Spleen (tissue), 7 donors: Measurements from ENCODE around the gene MAN2B1.
"Not testable (repeated sequence)": the region's sequence is repeated elsewhere in the genome, so short reads cannot be mapped to it uniquely, and the experiment has no call there.

ENCODE experiments used
- CTCF ChIP-seq, 11 experiments: fragments of 200-600 bp in 7 of 11; fragments of 450-650 bp in 4 of 11; sonication (generic) in 4 of 11; IDR thresholded peaks in 8 of 11; conservative IDR thresholded peaks in 3 of 11; 1 replicate in 7 of 11; 2 replicates in 4 of 11; pipeline versions ENCODE4 v1.4.0 to v1.8.0; 2016 to 2021; ENCODE audit warnings: antibody characterized with exemption in 11 of 11, inconsistent platforms in 4 of 11, mild to moderate bottlenecking in 1 of 11
- POLR2A ChIP-seq, 3 donors: fragments of 450-650 bp; IDR thresholded peaks; one replicate each; pipeline ENCODE4 v1.5.1; 2017; ENCODE audit warnings: antibody characterized with exemption in 3 of 3, mild to moderate bottlenecking in 1 of 3
- donor health status: DM: no; HTN: no; CAD: no; lungs with moderate emphysema.
- donor health status: DM: no; HTN: no; CAD: no.
- donor health status: DM: no; HTN: no; CAD: no.

DNA sequence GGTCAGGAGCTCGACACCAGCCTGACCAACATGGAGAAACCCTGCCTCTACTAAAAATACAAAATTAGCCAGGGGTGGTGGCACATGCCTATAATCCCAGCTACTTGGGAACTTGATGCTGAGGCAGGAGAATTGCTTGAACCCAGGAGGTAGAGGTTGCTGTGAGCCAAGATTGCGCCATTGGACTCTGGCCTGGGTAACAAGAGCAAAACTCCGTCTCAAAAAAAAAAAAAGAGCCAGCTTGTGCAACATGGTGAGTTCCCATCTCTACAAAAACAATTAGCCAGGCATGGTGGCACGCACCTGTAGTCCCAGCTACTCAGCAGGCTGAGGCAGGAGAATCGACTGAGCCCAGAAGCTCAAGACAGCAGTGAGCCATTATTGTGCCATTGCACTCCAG is 11.5 kb upstream of the MAN2B1 start:
- not testable (repeated sequence) for TF ChIP-seq CTCF (IDR thresholded peaks at IDR 0.05 in 8 of 11, conservative IDR thresholded peaks at IDR 0.05 in 3 of 11); POLR2A (IDR thresholded peaks at IDR 0.05)
